HepG2 (cell line): ENCODE data around the gene ERO1A. TPM values are rescaled to one million over a fixed set of nuclear protein-coding genes. Genes with fewer than 3 reads are reported as not detected.

ENCODE experiments used
- ATAC-seq: fragments of 200-7000 bp; cut with Tn5 transposase; 3 replicates; pipeline ENCODE4 v1.9.1; 2020; ENCODE audit warnings: mild to moderate bottlenecking, moderate library complexity
- BruUV-seq: library from RNA; stranded (reverse); fragments of 400-500 nt; replicated peaks from 2 replicates; lab custom pipeline; 2021; lab: Mats Ljungman, UMichigan
- CTCF ChIA-PET: fragments of 300-600 bp; formaldehyde crosslinking; extraction: SDS; loops from one replicate; lab custom pipeline; 2021; ENCODE audit warnings: low total read pairs, inconsistent platforms, low intra/inter-chr PET ratio; lab: Yijun Ruan, JAX
- POLR2A ChIA-PET: fragments of 350-600 bp; sonication (Branson Sonifier 250); formaldehyde crosslinking; loops from one replicate; lab custom pipeline; 2020; ENCODE audit warnings: antibody characterized with exemption, inconsistent platforms; lab: Yijun Ruan, JAX
- DNase-seq: peaks from one replicate; pipeline ENCODE4 v3.0.0-alpha.2; 2015; ENCODE audit warnings: low spot score
- FAIRE-seq: peaks from 3 replicates; lab custom pipeline; 2011; peaks lifted over from hg19 to GRCh38; lab: Jason Lieb, UNC
- H2AFZ ChIP-seq: one replicate; pipeline ENCODE4 v1.6.1; 2011; ENCODE audit warnings: low read length, inconsistent platforms
- H3K27ac ChIP-seq: fragments of 300-600 bp; 3 replicates; pipeline ENCODE4 v1.8.0; 2011; ENCODE audit warnings: mixed run types, mild to moderate bottlenecking, mixed read lengths, low read length, inconsistent platforms; ENCODE audit not compliant: insufficient read depth; ENCODE audit errors: extremely low read length
- H3K27me3 ChIP-seq, 2 experiments: fragments of 200-600 bp in 1 of 2; 2 replicates in 1 of 2; 3 replicates in 1 of 2; pipeline versions ENCODE4 v1.6.0 to v1.8.0; 2011; ENCODE audit warnings: low read length in 2 of 2, mild to moderate bottlenecking in 2 of 2, moderate library complexity in 2 of 2, inconsistent platforms in 1 of 2; ENCODE audit not compliant: insufficient read depth in 2 of 2, control insufficient read depth in 1 of 2
- H3K36me3 ChIP-seq, 2 experiments: fragments of 200-600 bp in 1 of 2; replicated peaks in 1 of 2; 2 replicates in 1 of 2; 3 replicates in 1 of 2; pipeline versions ENCODE4 v1.5.1 to v1.8.0; 2011; ENCODE audit warnings: low read length in 2 of 2, inconsistent platforms in 1 of 2; ENCODE audit not compliant: insufficient read depth in 2 of 2, control insufficient read depth in 1 of 2
- H3K4me1 ChIP-seq: 2 replicates; pipeline ENCODE4 v1.5.1; 2012; ENCODE audit warnings: low read length, inconsistent platforms; ENCODE audit not compliant: insufficient read depth
- H3K4me2 ChIP-seq: 2 replicates; pipeline ENCODE4 v1.6.0; 2011; ENCODE audit warnings: low read depth, low read length, inconsistent platforms
- H3K4me3 ChIP-seq, 3 experiments: fragments of 200-600 bp in 1 of 3; sonication (generic), shearing (Covaris generic) in 1 of 3; replicated peaks in 1 of 3; 2 replicates each; pipeline ENCODE4 v1.5.1; 2011 to 2016; ENCODE audit warnings: low read length in 3 of 3, inconsistent platforms in 2 of 3, low read depth in 2 of 3, mild to moderate bottlenecking in 2 of 3, control low read depth in 1 of 3, mixed read lengths in 1 of 3; ENCODE audit not compliant: insufficient read depth in 1 of 3
- H3K79me2 ChIP-seq: one replicate; pipeline ENCODE4 v1.6.1; 2011; ENCODE audit warnings: low read length, inconsistent platforms; ENCODE audit not compliant: insufficient read depth
- H3K9ac ChIP-seq: 2 replicates; pipeline ENCODE4 v1.6.0; 2011; ENCODE audit warnings: mild to moderate bottlenecking, low read depth, low read length, inconsistent platforms; ENCODE audit not compliant: insufficient read depth
- H3K9me3 ChIP-seq: 2 replicates; pipeline ENCODE4 v1.5.1; 2012; ENCODE audit warnings: mild to moderate bottlenecking, low read length
- H4K20me1 ChIP-seq: 2 replicates; pipeline ENCODE4 v1.6.0; 2011; ENCODE audit warnings: inconsistent platforms, mild to moderate bottlenecking, low read length, moderate library complexity; ENCODE audit not compliant: insufficient read depth
- ATF7 ChIP-seq, 2 experiments: fragments of 450-650 bp in 1 of 2; sonication (generic) in 1 of 2; formaldehyde crosslinking in 1 of 2; IDR thresholded peaks; 2 replicates each; pipeline versions ENCODE4 v1.4.0 to v1.6.1; 2016 to 2020; ENCODE audit warnings: antibody characterized with exemption in 1 of 2, mild to moderate bottlenecking in 1 of 2, missing genetic modification reagents in 1 of 2
- BCL6 ChIP-seq: IDR thresholded peaks from 2 replicates; pipeline ENCODE4 v1.6.1; 2016; ENCODE audit warnings: missing genetic modification reagents, missing compliant biosample characterization
- CTCF ChIP-seq: sonication (generic); formaldehyde crosslinking; IDR thresholded peaks from 2 replicates; pipeline ENCODE4 v1.5.0; 2020; ENCODE audit warnings: mild to moderate bottlenecking, missing genetic modification reagents, moderate library complexity
- MIER3 ChIP-seq: IDR thresholded peaks from 2 replicates; pipeline ENCODE4 v1.6.1; 2016; ENCODE audit warnings: missing compliant biosample characterization, borderline replicate concordance
- RXRA ChIP-seq: sonication (generic); formaldehyde crosslinking; IDR thresholded peaks from 2 replicates; pipeline ENCODE4 v1.5.1; 2020; ENCODE audit warnings: missing genetic modification reagents
- STAG1 ChIP-seq: sonication (generic); formaldehyde crosslinking; IDR thresholded peaks from 2 replicates; pipeline ENCODE4 v1.4.0; 2020; ENCODE audit warnings: missing genetic modification reagents
- ZBTB42 ChIP-seq: sonication (generic); formaldehyde crosslinking; IDR thresholded peaks from 2 replicates; pipeline ENCODE4 v1.5.0; 2020; ENCODE audit warnings: mild to moderate bottlenecking, missing genetic modification reagents
- ZMYM4 ChIP-seq: sonication (generic); formaldehyde crosslinking; IDR thresholded peaks from 2 replicates; pipeline ENCODE4 v1.8.1; 2023; ENCODE audit warnings: mild to moderate bottlenecking, missing genetic modification reagents
- ZNF251 ChIP-seq: sonication (generic); formaldehyde crosslinking; IDR thresholded peaks from 2 replicates; pipeline ENCODE4 v1.9.0; 2021; ENCODE audit warnings: mild to moderate bottlenecking, missing genetic modification reagents
- ZNF558 ChIP-seq: sonication (generic); formaldehyde crosslinking; IDR thresholded peaks from 2 replicates; pipeline ENCODE4 v1.9.0; 2022; ENCODE audit warnings: mild to moderate bottlenecking, missing genetic modification reagents, borderline replicate concordance
- ZNF746 ChIP-seq: sonication (generic); formaldehyde crosslinking; IDR thresholded peaks from 2 replicates; pipeline ENCODE4 v1.8.0; 2022; ENCODE audit warnings: mild to moderate bottlenecking, missing genetic modification reagents
- WGBS: methylation state at CpG from one replicate; pipeline ENCODE4 v1.1.6; 2017; ENCODE audit warnings: low lambda C conversion rate; 5-methylcytosine and 5-hydroxymethylcytosine counted together
- in situ Hi-C: cut with HindIII; loops from 2 replicates; pipeline ENCODE4 v1.10.0; 2017; ENCODE audit warnings: low pct_unique_long_range_greater_than_20kb; ENCODE audit not compliant: extremely low pct_ligation_motif_present
- intact Hi-C: fragments of 100-400 bp; cut with micrococcal nuclease; formaldehyde crosslinking; loops from one replicate; pipeline ENCODE4 v1.10.0; 2022; ENCODE audit not compliant: unreplicated experiment
- polyA plus RNA-seq, 8 experiments: library from polyadenylated mRNA; depleted of rRNA in 3 of 8; stranded (reverse) in 7 of 8; unstranded in 1 of 8; fragments of >200 nt; fragmentation: Illumina TruSeq in 4 of 8; extraction: Trizol in 4 of 8; gene quantifications; 2 replicates each; pipeline versions ENCODE4 v1.2.1 to v1.2.3, GENCODE V29; 2011 to 2016; ENCODE audit warnings: low read depth in 4 of 8, missing spikeins in 1 of 8, mixed read lengths in 1 of 8; ENCODE audit not compliant: insufficient read depth in 1 of 8
- total RNA-seq, 5 experiments: library from RNA; depleted of rRNA; stranded (reverse); fragments of >200 nt; fragmentation: Illumina TruSeq; extraction: Trizol; gene quantifications; 2 replicates each; pipeline ENCODE4 v1.2.3, GENCODE V29; 2016; ENCODE audit warnings: low read depth in 1 of 5

Gene ERO1A
- total and polyA plus RNA-seq, 2 of the 13 experiments (the other 11 are each of a cell fraction or from before 2014, with no cell fraction given), result 60.3 to 137 TPM

GRCh38 chr14:52609445-52610044, 85.8 kb downstream of the ERO1A start:
- FAIRE-seq, result peak; percentile 4
- Histone ChIP-seq H3K27me3 (no peaks in the 10 kb centered on the region), H3K9me3 (no peaks in the 10 kb centered on the region), H3K4me3 (no peak overlapping the region), H3K27ac (no peak overlapping the region), H3K9ac (no peak overlapping the region), H4K20me1 (no peaks in the 10 kb centered on the region), H3K4me2 (no peak overlapping the region), H3K79me2 (no peaks in the 10 kb centered on the region), H3K36me3 (no peaks in the 10 kb centered on the region), H3K4me1 (peaks cover 14% of the 10 kb centered on the region), H2AFZ (no peak overlapping the region)
- CTCF ChIA-PET, result no interaction called here
- TF ChIP-seq RXRA (CRISPR knock-in tag) (no peak), MIER3 (CRISPR knock-in tag) (no peak), ZNF558 (CRISPR knock-in tag) (no peak), ZBTB42 (CRISPR knock-in tag) (no peak), CTCF (CRISPR knock-in tag) (peak; percentile 47), ZNF746 (CRISPR knock-in tag) (no peak), BCL6 (CRISPR knock-in tag) (no peak), ZMYM4 (CRISPR knock-in tag) (peak; percentile 47; the same call in 1 of the 2 replicates), ATF7 (IDR thresholded peaks at IDR 0.05) (peak; percentile 47; the same call in 1 of the 2 replicates), ATF7 (CRISPR knock-in tag; IDR thresholded peaks at IDR 0.05) (no peak), STAG1 (CRISPR knock-in tag) (peak; percentile 35; the same call in 1 of the 2 replicates), ZNF251 (CRISPR knock-in tag) (no peak)
- intact Hi-C loops (no loop called here), in situ Hi-C loops (no loop called here)
- no peak; the same call in 2 of the 3 replicates for ATAC-seq
- 77% methylated on average over 3 of the region's 5 CpGs for WGBS
- POLR2A ChIA-PET, result no interaction called here
- peak; percentile 7 for DNase-seq
- BruUV-seq, result no TSS peak
